Measurements from ENCODE around the gene KCNH5.

The KCNH5 gene

DNA sequence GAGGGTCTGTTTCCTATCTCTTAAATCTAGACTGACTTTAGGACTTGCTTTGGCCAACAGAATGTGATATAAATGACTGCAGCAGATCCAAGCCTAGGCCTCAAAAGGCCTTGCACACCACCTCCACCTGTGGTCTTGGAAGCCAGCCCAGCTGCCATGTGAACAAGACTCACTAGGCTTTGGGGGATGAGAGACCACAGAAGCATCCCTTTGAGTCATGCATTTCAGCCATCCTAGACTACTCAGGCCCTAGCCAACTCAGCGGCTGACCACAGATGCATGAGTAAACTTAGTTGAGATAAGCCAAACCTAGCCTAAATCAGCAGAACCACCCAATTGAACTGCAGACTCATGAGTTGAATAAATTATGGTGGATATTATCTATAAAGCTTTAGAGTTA, 87.7 kb downstream of the KCNH5 start:
- no peak overlapping the region for H3K4me3 ChIP-seq (replicated peaks; ENCODE audit: low read depth, low read length)
- TF ChIP-seq, protein P1, sequence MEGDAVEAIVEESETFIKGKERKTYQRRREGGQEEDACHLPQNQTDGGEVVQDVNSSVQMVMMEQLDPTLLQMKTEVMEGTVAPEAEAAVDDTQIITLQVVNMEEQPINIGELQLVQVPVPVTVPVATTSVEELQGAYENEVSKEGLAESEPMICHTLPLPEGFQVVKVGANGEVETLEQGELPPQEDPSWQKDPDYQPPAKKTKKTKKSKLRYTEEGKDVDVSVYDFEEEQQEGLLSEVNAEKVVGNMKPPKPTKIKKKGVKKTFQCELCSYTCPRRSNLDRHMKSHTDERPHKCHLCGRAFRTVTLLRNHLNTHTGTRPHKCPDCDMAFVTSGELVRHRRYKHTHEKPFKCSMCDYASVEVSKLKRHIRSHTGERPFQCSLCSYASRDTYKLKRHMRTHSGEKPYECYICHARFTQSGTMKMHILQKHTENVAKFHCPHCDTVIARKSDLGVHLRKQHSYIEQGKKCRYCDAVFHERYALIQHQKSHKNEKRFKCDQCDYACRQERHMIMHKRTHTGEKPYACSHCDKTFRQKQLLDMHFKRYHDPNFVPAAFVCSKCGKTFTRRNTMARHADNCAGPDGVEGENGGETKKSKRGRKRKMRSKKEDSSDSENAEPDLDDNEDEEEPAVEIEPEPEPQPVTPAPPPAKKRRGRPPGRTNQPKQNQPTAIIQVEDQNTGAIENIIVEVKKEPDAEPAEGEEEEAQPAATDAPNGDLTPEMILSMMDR (IDR thresholded peaks at IDR 0.05; ENCODE audit: low read length, missing control alignments), result no peak
- peak; percentile 65 for DNase-seq (ENCODE audit: low read depth)

DNA sequence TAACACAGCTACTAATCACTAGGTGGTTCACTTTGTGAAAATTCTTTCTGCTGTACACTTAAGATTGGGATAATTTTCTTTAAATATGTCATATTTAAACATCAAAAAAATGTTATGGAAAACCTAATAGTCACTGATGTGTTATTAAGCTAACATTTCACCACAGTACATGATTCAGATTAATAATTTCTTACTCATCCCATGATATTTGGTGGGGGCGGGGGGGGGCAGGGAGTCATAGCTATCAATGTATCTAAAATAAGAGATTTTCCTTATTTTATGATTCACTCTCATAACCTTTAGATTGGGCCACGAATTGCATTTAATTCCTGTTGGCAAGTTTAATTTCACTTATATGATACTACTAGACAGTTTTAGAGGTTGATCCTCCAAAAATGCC, 88.8 kb downstream of the KCNH5 start:
- no peak for DNase-seq (ENCODE audit: low read depth)
- TF ChIP-seq, protein P1 (IDR thresholded peaks at IDR 0.05; ENCODE audit: low read length, missing control alignments), result no peak
- H3K4me3 ChIP-seq (replicated peaks; ENCODE audit: low read depth, low read length), result no peak overlapping the region

DNA sequence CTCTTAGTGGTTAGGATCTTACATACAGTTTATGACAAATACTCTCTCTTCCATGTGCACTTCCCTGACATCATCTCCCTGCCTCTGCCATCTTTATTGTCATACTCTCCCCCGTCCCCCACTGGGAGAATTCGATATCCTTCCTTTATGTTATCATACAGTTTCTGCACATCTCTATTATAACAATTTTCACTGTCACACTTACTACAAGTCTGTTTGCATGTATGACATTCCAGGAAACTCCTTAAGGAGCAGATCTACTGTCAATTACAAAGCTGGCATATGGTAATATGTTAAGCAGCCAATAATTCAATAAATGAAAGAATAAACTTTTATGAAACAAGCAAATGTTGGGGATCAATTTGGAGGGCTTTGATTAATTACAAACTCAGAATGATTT, 91.1 kb downstream of the KCNH5 start:
- no peak overlapping the region for H3K4me3 ChIP-seq (replicated peaks; ENCODE audit: low read depth, low read length)
- TF ChIP-seq, protein P1 (IDR thresholded peaks at IDR 0.05; ENCODE audit: low read length, missing control alignments), result no peak
- DNase-seq (ENCODE audit: low read depth), result no peak

DNA sequence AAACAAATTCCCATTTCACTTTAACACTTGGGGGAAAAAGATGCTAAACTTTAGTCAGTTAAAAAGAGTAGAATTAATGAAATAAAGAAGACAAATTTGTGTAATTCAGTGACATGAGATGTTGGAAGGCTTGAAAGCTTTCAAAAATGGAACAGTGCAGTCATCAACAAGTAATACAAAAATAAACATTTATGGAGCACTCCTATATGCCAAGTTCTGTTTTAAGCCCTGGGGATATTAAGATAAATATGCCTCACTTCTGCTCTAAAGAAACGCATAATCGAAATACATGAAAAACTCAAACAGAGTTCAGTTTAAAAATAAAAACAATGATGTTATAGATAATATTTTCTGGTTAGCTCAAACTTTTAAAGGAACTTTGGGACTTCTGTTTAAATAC, 93.0 kb downstream of the KCNH5 start:
- DNase-seq (ENCODE audit: low read depth), result no peak
- TF ChIP-seq, protein P1 (IDR thresholded peaks at IDR 0.05; ENCODE audit: low read length, missing control alignments), result no peak
- no peak overlapping the region for H3K4me3 ChIP-seq (replicated peaks; ENCODE audit: low read depth, low read length)

DNA sequence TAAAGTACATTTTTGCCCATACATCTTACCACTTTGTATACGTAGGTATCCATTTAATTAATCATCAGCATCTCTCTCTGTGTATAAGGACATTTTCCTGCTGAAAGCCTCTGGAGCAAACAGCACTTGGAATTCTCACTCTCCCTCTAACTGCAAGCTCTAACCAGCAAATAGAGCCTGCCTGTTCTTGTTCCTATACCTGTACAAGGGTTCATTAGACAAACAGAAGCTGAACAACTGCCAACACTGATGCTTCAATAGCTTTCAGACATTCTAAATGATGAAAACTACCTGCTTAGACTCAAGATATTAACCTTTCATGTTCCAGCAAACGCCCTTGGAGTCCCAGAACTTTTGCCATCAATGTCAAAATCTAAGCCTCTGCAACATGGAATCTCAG, 98.0 kb downstream of the KCNH5 start:
- DNase-seq (ENCODE audit: low read depth), result no peak
- no peak overlapping the region for H3K4me3 ChIP-seq (replicated peaks; ENCODE audit: low read depth, low read length)
- TF ChIP-seq, protein P1 (IDR thresholded peaks at IDR 0.05; ENCODE audit: low read length, missing control alignments), result no peak

DNA sequence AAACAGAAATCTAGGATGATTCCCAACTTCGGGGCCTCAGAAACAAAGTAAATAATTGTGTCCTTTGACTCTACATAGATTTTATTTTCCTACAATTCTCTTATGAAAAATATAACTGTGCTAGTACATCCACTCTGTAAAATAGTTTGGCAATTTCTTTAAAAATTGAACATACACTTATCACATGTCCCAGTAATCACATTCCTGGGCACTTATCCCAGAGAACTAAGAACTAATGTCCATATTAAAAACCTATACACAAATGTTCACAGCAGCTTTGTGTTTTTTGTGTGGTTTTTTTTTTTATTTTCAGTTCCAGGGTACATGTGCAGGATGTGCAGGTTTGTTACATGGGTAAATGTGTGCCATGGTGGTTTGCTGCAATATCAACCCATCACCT, 99.0 kb downstream of the KCNH5 start:
- TF ChIP-seq, protein P1 (IDR thresholded peaks at IDR 0.05; ENCODE audit: low read length, missing control alignments), result no peak
- no peak for DNase-seq (ENCODE audit: low read depth)
- no peak overlapping the region for H3K4me3 ChIP-seq (replicated peaks; ENCODE audit: low read depth, low read length)

DNA sequence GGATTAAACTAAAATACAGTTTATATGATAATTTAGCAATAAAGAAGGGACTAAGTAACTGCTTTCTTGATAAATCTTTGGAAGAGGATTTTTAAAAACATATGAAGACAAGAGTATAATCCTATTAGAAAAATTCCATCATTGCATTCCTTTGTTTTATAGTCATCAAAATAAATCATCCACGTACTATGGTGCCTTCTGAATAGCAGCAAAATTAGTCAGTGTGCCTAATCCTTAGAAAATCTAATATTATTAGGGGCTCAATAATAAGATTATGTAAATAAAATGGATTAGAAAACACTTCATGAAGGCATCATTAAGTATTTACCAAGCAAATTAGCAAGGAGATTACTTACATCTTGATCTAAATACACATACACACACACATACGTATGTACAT, 102.1 kb downstream of the KCNH5 start:
- TF ChIP-seq, protein P1 (IDR thresholded peaks at IDR 0.05; ENCODE audit: low read length, missing control alignments), result no peak
- no peak overlapping the region for H3K4me3 ChIP-seq (replicated peaks; ENCODE audit: low read depth, low read length)
- DNase-seq (ENCODE audit: low read depth), result peak; percentile 3

Data from fibroblast of pulmonary artery (primary cell).